ENCODE measurements around the gene SIRPD.
"Not testable (repeated sequence)": the region's sequence is repeated elsewhere in the genome, so short reads cannot be mapped to it uniquely, and the experiment has no call there.

The SIRPD gene

GRCh38 chr20:1537731-1538058, 19.8 kb downstream of the SIRPD start:
- no peak for DNase-seq (ENCODE audit: low spot score)

GRCh38 chr20:1536893-1537730, 20.4 kb downstream of the SIRPD start:
- no peak for DNase-seq (ENCODE audit: low spot score)

- DNase-seq (ENCODE audit: low spot score): no peak
Observed at GRCh38 chr20:1535420-1536175, 21.9 kb downstream of the SIRPD start.

GRCh38 chr20:1534526-1534925, 23.0 kb downstream of the SIRPD start:
- DNase-seq (ENCODE audit: low spot score): no peak

- DNase-seq (ENCODE audit: low spot score): peak; percentile 20
Observed at GRCh38 chr20:1533059-1533458, 24.4 kb downstream of the SIRPD start.

- DNase-seq (ENCODE audit: low spot score): no peak
Observed at GRCh38 chr20:1528811-1529210, 28.7 kb downstream of the SIRPD start.

GRCh38 chr20:1527923-1528322, 29.6 kb downstream of the SIRPD start:
- DNase-seq (ENCODE audit: low spot score): no peak

GRCh38 chr20:1526896-1527295, 30.6 kb downstream of the SIRPD start:
- no peak for DNase-seq (ENCODE audit: low spot score)

- DNase-seq (ENCODE audit: low spot score): no peak
Observed at GRCh38 chr20:1526310-1526709, 31.2 kb downstream of the SIRPD start.

GRCh38 chr20:1524004-1524403, 33.5 kb downstream of the SIRPD start:
- DNase-seq (ENCODE audit: low spot score): no peak

- DNase-seq (ENCODE audit: low spot score): no peak
Observed at GRCh38 chr20:1517010-1517409, 40.5 kb downstream of the SIRPD start.

- no peak for DNase-seq (ENCODE audit: low spot score)
Observed at GRCh38 chr20:1513801-1514200, 43.7 kb downstream of the SIRPD start.

- DNase-seq (ENCODE audit: low spot score): peak; percentile 37
Observed at GRCh38 chr20:1509237-1509636, 48.3 kb downstream of the SIRPD start.

GRCh38 chr20:1508574-1508973, 48.9 kb downstream of the SIRPD start:
- no peak for DNase-seq (ENCODE audit: low spot score)

- no peak for DNase-seq (ENCODE audit: low spot score)
Observed at GRCh38 chr20:1507276-1507675, 50.2 kb downstream of the SIRPD start.

GRCh38 chr20:1505871-1506270, 51.6 kb downstream of the SIRPD start:
- no peak for DNase-seq (ENCODE audit: low spot score)

GRCh38 chr20:1505361-1505760, 52.1 kb downstream of the SIRPD start:
- DNase-seq (ENCODE audit: low spot score): no peak

GRCh38 chr20:1503564-1504227, 53.8 kb downstream of the SIRPD start:
- peak; percentile 80 for DNase-seq (ENCODE audit: low spot score)

GRCh38 chr20:1500496-1500895, 57.0 kb downstream of the SIRPD start:
- DNase-seq (ENCODE audit: low spot score): no peak

GRCh38 chr20:1499528-1500420, 57.7 kb downstream of the SIRPD start:
- DNase-seq (ENCODE audit: low spot score): no peak

GRCh38 chr20:1497371-1497770, 60.1 kb downstream of the SIRPD start:
- DNase-seq (ENCODE audit: low spot score): not testable (repeated sequence)

GRCh38 chr20:1496930-1497329, 60.6 kb downstream of the SIRPD start:
- DNase-seq (ENCODE audit: low spot score): no peak

Measured in CD4-positive, alpha-beta T cell treated with Interleukin-6 at 100 ng/mL for 8 hours (primary cell).